ENCODE measurements around the gene RAD51B.

RAD51B gene

DNA sequence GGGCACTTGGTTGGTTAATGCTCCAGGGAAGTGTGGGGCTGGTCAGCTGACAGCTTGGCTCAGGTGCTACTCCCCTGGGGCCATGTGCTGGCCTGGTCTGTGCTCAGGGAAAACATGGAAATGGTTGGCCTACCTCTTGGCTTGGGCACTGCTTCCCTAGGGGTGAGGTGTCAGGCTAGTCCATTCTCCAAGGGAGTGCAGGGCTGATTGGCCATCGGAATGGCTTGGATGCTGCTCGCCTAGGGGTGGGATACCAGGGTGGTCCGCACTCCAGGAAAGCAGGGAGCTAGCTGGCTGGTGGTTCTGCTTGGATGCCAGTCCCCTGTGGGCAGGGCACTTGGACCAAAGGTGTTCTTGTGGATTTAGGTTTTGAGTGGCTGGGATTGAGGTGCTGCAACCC, 245.7 kb downstream of the RAD51B start:
- H3K4me3 ChIP-seq (ENCODE audit: control insufficient read depth, low read depth, low read length), result no peak overlapping the region
- no peak for DNase-seq (ENCODE audit: low read depth)
- TF ChIP-seq, protein P1, sequence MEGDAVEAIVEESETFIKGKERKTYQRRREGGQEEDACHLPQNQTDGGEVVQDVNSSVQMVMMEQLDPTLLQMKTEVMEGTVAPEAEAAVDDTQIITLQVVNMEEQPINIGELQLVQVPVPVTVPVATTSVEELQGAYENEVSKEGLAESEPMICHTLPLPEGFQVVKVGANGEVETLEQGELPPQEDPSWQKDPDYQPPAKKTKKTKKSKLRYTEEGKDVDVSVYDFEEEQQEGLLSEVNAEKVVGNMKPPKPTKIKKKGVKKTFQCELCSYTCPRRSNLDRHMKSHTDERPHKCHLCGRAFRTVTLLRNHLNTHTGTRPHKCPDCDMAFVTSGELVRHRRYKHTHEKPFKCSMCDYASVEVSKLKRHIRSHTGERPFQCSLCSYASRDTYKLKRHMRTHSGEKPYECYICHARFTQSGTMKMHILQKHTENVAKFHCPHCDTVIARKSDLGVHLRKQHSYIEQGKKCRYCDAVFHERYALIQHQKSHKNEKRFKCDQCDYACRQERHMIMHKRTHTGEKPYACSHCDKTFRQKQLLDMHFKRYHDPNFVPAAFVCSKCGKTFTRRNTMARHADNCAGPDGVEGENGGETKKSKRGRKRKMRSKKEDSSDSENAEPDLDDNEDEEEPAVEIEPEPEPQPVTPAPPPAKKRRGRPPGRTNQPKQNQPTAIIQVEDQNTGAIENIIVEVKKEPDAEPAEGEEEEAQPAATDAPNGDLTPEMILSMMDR (conservative IDR thresholded peaks at IDR 0.05; ENCODE audit: control insufficient read depth, insufficient read depth, low read depth, low read length), result no peak

DNA sequence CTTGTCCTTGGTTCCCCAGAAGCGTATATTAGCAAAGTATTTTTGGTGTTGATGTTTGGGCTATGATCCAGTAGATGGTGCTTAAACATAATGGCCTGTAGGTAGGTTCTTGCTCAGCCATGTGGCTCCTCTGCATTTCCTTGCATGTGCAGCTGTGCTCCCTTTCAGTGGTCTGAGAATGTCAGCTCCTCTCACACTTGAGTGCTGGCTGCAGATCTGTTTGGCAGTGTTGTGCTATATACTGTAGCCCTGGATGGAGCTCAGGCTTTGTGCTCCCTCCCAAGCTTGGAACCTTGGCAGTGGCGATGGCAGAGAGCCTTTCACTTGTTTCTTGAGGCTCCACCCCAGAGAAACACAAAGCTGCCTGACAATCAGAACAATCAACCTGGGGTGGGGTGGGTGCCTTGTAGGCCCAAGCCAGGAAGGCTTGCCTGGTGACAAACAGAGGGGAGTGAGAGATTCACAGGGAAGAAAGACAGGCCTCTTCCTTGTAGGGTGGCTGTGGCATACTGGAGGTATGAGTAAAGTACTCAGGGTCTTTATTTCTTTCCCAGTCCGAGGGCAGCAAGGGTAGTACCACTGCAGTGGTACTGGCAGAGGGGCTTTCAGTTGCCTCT, 255.3 kb downstream of the RAD51B start:
- TF ChIP-seq, protein P1 (conservative IDR thresholded peaks at IDR 0.05; ENCODE audit: control insufficient read depth, insufficient read depth, low read depth, low read length), result no peak
- peak; percentile 14 for DNase-seq (ENCODE audit: low read depth)
- no peak overlapping the region for H3K4me3 ChIP-seq (ENCODE audit: control insufficient read depth, low read depth, low read length)

DNA sequence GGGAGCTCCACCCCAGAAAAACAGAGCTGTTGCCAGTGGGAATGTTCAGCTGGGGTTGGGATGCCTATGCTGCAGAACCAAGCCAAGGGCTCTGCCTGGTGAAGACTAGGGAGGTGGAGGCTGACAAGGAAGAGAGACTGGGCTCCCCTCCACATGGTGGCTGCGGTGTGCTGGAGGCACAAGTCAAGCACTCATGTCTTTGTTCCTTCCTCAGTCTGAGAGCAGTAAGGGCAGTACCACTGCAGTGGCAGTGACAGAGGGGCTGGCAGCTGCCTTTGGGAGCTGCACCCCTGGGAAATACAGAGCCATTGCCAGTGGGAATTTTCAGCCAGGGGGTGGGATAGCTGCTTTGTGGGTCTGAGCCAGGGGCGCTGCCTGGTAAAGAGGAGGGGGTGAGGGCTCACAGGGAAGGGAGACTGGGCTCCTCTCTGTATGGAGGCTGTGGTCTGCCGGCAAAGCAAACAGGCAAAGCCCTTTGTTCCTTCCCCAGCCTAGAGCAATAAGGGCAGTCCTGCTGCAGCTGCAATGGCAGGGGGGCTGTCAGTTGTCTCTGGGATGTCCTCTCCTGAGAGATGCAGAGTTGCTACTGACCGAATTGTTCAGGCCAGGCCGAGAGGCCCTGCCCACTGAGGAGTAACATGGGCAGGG, 255.9 kb downstream of the RAD51B start:
- TF ChIP-seq, protein P1 (conservative IDR thresholded peaks at IDR 0.05; ENCODE audit: control insufficient read depth, insufficient read depth, low read depth, low read length), result no peak
- H3K4me3 ChIP-seq (ENCODE audit: control insufficient read depth, low read depth, low read length), result no peak overlapping the region
- no peak for DNase-seq (ENCODE audit: low read depth)

DNA sequence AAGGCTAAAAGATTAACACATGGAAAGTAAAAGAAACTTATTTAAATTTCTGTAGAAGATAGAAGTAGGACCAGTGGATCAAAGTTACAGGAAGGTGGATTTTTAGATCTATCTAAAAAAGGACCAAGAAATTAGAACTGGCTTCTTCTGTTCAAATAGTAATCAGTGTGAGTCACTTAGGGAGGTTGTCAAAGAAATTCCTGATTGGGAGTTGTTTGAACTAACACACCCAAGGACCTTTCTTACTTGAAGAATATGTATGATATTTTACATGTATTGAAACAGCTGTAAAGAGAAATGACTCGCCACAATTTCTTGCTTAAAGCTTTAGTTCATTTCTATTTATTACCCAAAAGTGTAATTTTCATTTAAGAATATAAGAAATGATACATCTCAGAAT, 256.9 kb downstream of the RAD51B start:
- TF ChIP-seq, protein P1 (conservative IDR thresholded peaks at IDR 0.05; ENCODE audit: control insufficient read depth, insufficient read depth, low read depth, low read length), result no peak
- no peak overlapping the region for H3K4me3 ChIP-seq (ENCODE audit: control insufficient read depth, low read depth, low read length)
- peak; percentile 22 for DNase-seq (ENCODE audit: low read depth)

DNA sequence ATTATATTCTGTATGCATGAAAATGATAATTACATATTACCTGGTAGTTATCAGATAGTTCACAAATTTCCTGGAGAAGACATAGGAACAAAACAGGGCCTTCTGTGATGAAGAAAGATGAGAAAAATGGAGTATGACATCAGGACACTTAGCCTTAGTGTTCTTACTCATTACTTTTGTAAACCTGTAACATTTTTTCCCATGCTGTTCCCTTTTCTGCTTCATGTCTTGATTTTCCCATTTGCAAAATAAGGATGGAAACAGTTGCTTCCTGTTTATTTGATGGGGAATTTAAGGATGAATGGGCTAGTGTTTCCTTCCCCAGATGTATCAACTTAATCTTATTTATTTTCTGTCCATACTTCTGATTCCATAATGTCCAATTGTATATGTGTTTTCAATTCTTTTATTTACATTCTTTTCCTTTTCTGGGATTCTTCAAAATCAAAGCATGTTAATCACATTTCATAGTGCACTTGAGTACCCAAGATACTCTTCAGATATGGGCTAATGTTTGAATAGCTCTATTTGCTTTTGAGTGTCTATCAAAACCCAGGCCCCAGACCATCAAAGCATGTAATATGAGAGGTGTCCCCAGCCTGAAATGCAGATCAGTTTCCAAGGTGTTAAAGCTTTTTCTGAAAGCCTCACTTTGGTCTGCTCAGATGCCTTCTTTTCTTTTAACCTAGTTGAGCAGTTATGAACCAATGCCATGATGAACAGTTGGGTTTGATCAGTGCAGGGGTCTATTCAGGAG, 260.5 kb downstream of the RAD51B start:
- no peak for DNase-seq (ENCODE audit: low read depth)
- no peak overlapping the region for H3K4me3 ChIP-seq (ENCODE audit: control insufficient read depth, low read depth, low read length)
- TF ChIP-seq, protein P1 (conservative IDR thresholded peaks at IDR 0.05; ENCODE audit: control insufficient read depth, insufficient read depth, low read depth, low read length), result no peak

DNA sequence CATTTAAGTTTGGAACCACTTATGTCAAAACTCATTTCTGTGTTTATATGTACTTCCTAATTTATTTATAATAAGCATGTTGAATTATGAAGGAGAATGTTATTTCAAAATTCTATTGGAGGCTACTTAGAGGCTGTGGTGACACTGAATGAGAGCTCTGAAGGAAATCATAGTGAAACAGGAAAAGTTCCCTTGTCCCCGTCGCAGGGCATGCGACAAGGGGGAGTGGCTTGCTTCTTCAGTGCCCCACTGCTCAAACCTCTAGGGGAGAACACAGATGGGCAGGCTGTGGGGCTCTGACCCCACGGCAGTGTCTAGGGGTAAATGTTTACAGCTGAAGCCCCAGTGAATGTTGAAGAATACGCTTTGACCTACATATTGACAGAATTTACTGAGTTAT, 261.9 kb downstream of the RAD51B start:
- H3K4me3 ChIP-seq (ENCODE audit: control insufficient read depth, low read depth, low read length), result no peak overlapping the region
- no peak for DNase-seq (ENCODE audit: low read depth)
- TF ChIP-seq, protein P1 (conservative IDR thresholded peaks at IDR 0.05; ENCODE audit: control insufficient read depth, insufficient read depth, low read depth, low read length), result no peak

Measured in fibroblast of mammary gland (primary cell).